ENCODE data around the gene RBM3. TPM values are rescaled to one million over a fixed set of nuclear protein-coding genes. Genes with fewer than 3 reads are reported as not detected.

The RBM3 gene
- total RNA-seq, 1 donor = 463 TPM

- no peak for TF ChIP-seq CTCF (IDR thresholded peaks at IDR 0.05; ENCODE audit: insufficient read depth, low read length)
- no peak overlapping the region for H3K4me3 ChIP-seq (ENCODE audit: low read depth, low read length)
- DNase-seq (ENCODE audit: low read depth) = no peak
These were observed 25.9 kb downstream of the RBM3 start for GRCh38 chrX:48600226-48600625.

GRCh38 chrX:48601741-48602394 is 27.6 kb downstream of the RBM3 start:
- no peak for TF ChIP-seq CTCF (IDR thresholded peaks at IDR 0.05; ENCODE audit: insufficient read depth, low read length)
- no peak overlapping the region for H3K4me3 ChIP-seq (ENCODE audit: low read depth, low read length)
- no peak for DNase-seq (ENCODE audit: low read depth)

GRCh38 chrX:48604701-48605100 is 30.4 kb downstream of the RBM3 start:
- H3K4me3 ChIP-seq (ENCODE audit: low read depth, low read length) = no peak overlapping the region
- no peak for DNase-seq (ENCODE audit: low read depth)
- no peak for TF ChIP-seq CTCF (IDR thresholded peaks at IDR 0.05; ENCODE audit: insufficient read depth, low read length)

GRCh38 chrX:48606091-48606490 is 31.8 kb downstream of the RBM3 start:
- no peak for TF ChIP-seq CTCF (IDR thresholded peaks at IDR 0.05; ENCODE audit: insufficient read depth, low read length)
- no peak for DNase-seq (ENCODE audit: low read depth)
- H3K4me3 ChIP-seq (ENCODE audit: low read depth, low read length) = no peak overlapping the region

GRCh38 chrX:48611703-48612102 is 37.4 kb downstream of the RBM3 start:
- TF ChIP-seq CTCF (IDR thresholded peaks at IDR 0.05; ENCODE audit: insufficient read depth, low read length) = no peak
- no peak for DNase-seq (ENCODE audit: low read depth)
- no peak overlapping the region for H3K4me3 ChIP-seq (ENCODE audit: low read depth, low read length)

GRCh38 chrX:48613502-48614160 is 39.3 kb downstream of the RBM3 start:
- H3K4me3 ChIP-seq (ENCODE audit: low read depth, low read length) = no peak overlapping the region
- TF ChIP-seq CTCF (IDR thresholded peaks at IDR 0.05; ENCODE audit: insufficient read depth, low read length) = no peak
- no peak for DNase-seq (ENCODE audit: low read depth)
